Small intestine (tissue), 7 donors: ENCODE measurements around the gene MAGEA6. TPM values are rescaled to one million over a fixed set of nuclear protein-coding genes. Genes with fewer than 3 reads are reported as not detected.
"Not testable (repeated sequence)": the region's sequence is repeated elsewhere in the genome, so short reads cannot be mapped to it uniquely, and the experiment has no call there.

Source experiments
- DNase-seq, 2 donors: peaks; one replicate each; pipeline versions ENCODE4 v3.0.0 to v3.0.0-alpha.2; 2013
- FAIRE-seq: peaks from 2 replicates; lab custom pipeline; 2012; peaks lifted over from hg19 to GRCh38; lab: Jason Lieb, UNC
- H3K27ac ChIP-seq, 3 donors: one replicate each; pipeline ENCODE4 v1.5.1; 2013; ENCODE audit warnings: low read length in 2 of 3, mild to moderate bottlenecking in 2 of 3, control low read depth in 1 of 3, inconsistent platforms in 1 of 3, low read depth in 1 of 3, moderate library complexity in 1 of 3
- H3K27me3 ChIP-seq, 3 donors: one replicate each; pipeline ENCODE4 v1.6.1; 2013; ENCODE audit warnings: low read length in 3 of 3, inconsistent platforms in 1 of 3; ENCODE audit not compliant: control insufficient read depth in 3 of 3, insufficient read depth in 3 of 3
- H3K36me3 ChIP-seq, 3 donors: one replicate each; pipeline ENCODE4 v1.6.1; 2013; ENCODE audit warnings: low read length in 3 of 3, inconsistent platforms in 1 of 3, low read depth in 1 of 3, mild to moderate bottlenecking in 1 of 3, moderate library complexity in 1 of 3; ENCODE audit not compliant: control insufficient read depth in 3 of 3, insufficient read depth in 2 of 3
- H3K4me1 ChIP-seq, 3 donors: one replicate each; pipeline ENCODE4 v1.6.1; 2013; ENCODE audit warnings: low read length in 2 of 3, inconsistent platforms in 1 of 3, low read depth in 1 of 3, mild to moderate bottlenecking in 1 of 3, moderate library complexity in 1 of 3; ENCODE audit not compliant: control insufficient read depth in 3 of 3, insufficient read depth in 2 of 3
- H3K4me3 ChIP-seq, 3 donors: one replicate each; pipeline ENCODE4 v1.5.1; 2013; ENCODE audit warnings: low read length in 3 of 3, control low read depth in 1 of 3, inconsistent platforms in 1 of 3, low read depth in 1 of 3, mild to moderate bottlenecking in 1 of 3, moderate library complexity in 1 of 3
- H3K9me3 ChIP-seq, 2 donors: one replicate each; pipeline ENCODE4 v1.6.1; 2013; ENCODE audit warnings: low read depth in 1 of 2, low read length in 1 of 2; ENCODE audit not compliant: control insufficient read depth in 2 of 2, insufficient read depth in 1 of 2
- WGBS, 3 donors: extraction: QIAGEN DNeasy Blood & Tissue Kit; methylation state at CpG; one replicate each; pipeline ENCODE4 v1.1.7; 2013; 5-methylcytosine and 5-hydroxymethylcytosine counted together
- polyA plus RNA-seq, 4 donors: library from polyadenylated mRNA; stranded (reverse) in 3 of 4; unstranded in 1 of 4; fragments of 200-250 nt in 3 of 4; fragments of 120-200 nt in 1 of 4; gene quantifications; one replicate each; pipeline versions ENCODE4 v1.2.1 to v1.2.3, GENCODE V29; 2013
- donor health status: healthy with polysubstance abuse.
- donor health status: control.
- donor health status: control.
- donor health status: Bipolar disorder and iron deficiency.
- donor health status: healthy.

The MAGEA6 gene
- polyA plus RNA-seq, 4 donors = not detected

DNA sequence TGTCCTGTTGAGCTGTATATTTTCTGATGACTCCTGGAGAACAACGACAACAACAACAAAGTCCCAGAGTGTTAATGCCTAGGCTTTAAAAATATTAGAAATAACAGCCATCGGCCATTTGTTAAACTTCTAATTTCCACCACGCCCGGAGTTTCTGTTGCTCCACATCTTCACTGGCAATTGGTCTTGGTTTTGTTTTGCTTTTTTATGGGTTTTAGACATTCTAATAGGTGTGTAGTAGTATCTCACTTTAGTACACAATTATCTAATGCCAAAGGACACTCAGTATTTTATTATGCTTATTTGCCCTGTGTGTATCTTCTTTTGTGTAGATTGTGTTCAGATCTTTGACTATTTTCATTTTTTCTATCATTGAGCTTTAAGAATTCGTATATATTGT, 30.9 kb downstream of the MAGEA6 start:
- WGBS, 3 donors = 79 to 92% (median 85%) methylated on average over 5 of the region's 5 CpGs
- Histone ChIP-seq H3K36me3 (no peaks in the 10 kb centered on the region), H3K9me3 (no peaks in the 10 kb centered on the region), H3K4me1 (no peaks in the 10 kb centered on the region), H3K4me3 (no peak overlapping the region), H3K27ac (no peak overlapping the region), H3K27me3 (no peaks in the 10 kb centered on the region)
- no peak for DNase-seq
- FAIRE-seq = no peak

GRCh38 chrX:152736528-152736927, 33.0 kb downstream of the MAGEA6 start:
- not testable (repeated sequence) for H3K36me3 ChIP-seq, FAIRE-seq, H3K9me3 ChIP-seq, H3K27me3 ChIP-seq, H3K27ac ChIP-seq, H3K4me3 ChIP-seq, DNase-seq, H3K4me1 ChIP-seq
- WGBS, 3 donors = 82 to 87% (median 86%) methylated on average over 12 of the region's 12 CpGs

GRCh38 chrX:152735860-152736511, 33.5 kb downstream of the MAGEA6 start:
- no peak overlapping the region for H3K27ac ChIP-seq
- DNase-seq (no peak), FAIRE-seq (no peak)
- no peak overlapping the region for H3K4me3 ChIP-seq
- 89 to 96% (median 89%) methylated on average over 11 to 12 of the region's 12 CpGs for WGBS, 3 donors
- no peaks in the 10 kb centered on the region for H3K4me1 ChIP-seq
- H3K9me3 ChIP-seq = no peaks in the 10 kb centered on the region
- H3K36me3 ChIP-seq = no peaks in the 10 kb centered on the region
- H3K27me3 ChIP-seq = no peaks in the 10 kb centered on the region

GRCh38 chrX:152735101-152735500, 34.4 kb downstream of the MAGEA6 start:
- H3K9me3 ChIP-seq = no peaks in the 10 kb centered on the region
- FAIRE-seq = no peak
- H3K27me3 ChIP-seq = no peaks in the 10 kb centered on the region
- no peak for DNase-seq
- no peaks in the 10 kb centered on the region for H3K4me1 ChIP-seq
- no peak overlapping the region for H3K27ac ChIP-seq
- no peaks in the 10 kb centered on the region for H3K36me3 ChIP-seq
- 57 to 85% (median 80%) methylated on average over 2 of the region's 2 CpGs for WGBS, 3 donors
- H3K4me3 ChIP-seq = no peak overlapping the region

GRCh38 chrX:152734143-152734858, 35.2 kb downstream of the MAGEA6 start:
- WGBS, 3 donors = 93 to 94% (median 94%) methylated on average over 19 to 22 of the region's 22 CpGs
- not testable (repeated sequence) for H3K4me3 ChIP-seq, DNase-seq, FAIRE-seq, H3K27ac ChIP-seq, H3K9me3 ChIP-seq, H3K4me1 ChIP-seq, H3K36me3 ChIP-seq, H3K27me3 ChIP-seq

- no peaks in the 10 kb centered on the region for H3K36me3 ChIP-seq
- FAIRE-seq (no peak), DNase-seq (no peak)
- H3K27me3 ChIP-seq = no peaks in the 10 kb centered on the region
- H3K4me1 ChIP-seq = no peaks in the 10 kb centered on the region
- H3K9me3 ChIP-seq = no peaks in the 10 kb centered on the region
- WGBS, 3 donors = 73 to 88% (median 87%) methylated on average over 7 to 20 of the region's 21 CpGs
- H3K4me3 ChIP-seq = no peak within 1 kb of the TSS
- H3K27ac ChIP-seq = no peak within 1 kb of the TSS
Measured at GRCh38 chrX:152733261-152733975, 36.1 kb downstream of the MAGEA6 start, which contains the start of the genes CSAG1 and MAGEA12. Gene CSAG1, minus strand, starts transcription at chrX:152733721. Its CDS starts 1,261 bp downstream, at chrX:152732460. Gene MAGEA12, plus strand, starts transcription at chrX:152733757. Its CDS starts 2,405 bp downstream, at chrX:152736162.

GRCh38 chrX:152725409-152725808, 44.1 kb downstream of the MAGEA6 start:
- DNase-seq = no peak
- no peak for FAIRE-seq
- Histone ChIP-seq H3K27ac (no peak overlapping the region), H3K36me3 (no peaks in the 10 kb centered on the region), H3K9me3 (no peaks in the 10 kb centered on the region), H3K27me3 (no peaks in the 10 kb centered on the region), H3K4me1 (no peaks in the 10 kb centered on the region), H3K4me3 (no peak overlapping the region)
- 64 to 75% (median 65%) methylated on average over 6 to 7 of the region's 7 CpGs for WGBS, 3 donors
